GM12878 (cell line): Measurements from ENCODE around the gene FXN. TPM values are rescaled to one million over a fixed set of nuclear protein-coding genes. Genes with fewer than 3 reads are reported as not detected.

Source experiments
- ATAC-seq: fragments of 200-7000 bp; cut with Tn5 transposase; 3 replicates; pipeline ENCODE4 v1.9.1; 2020; ENCODE audit warnings: mild to moderate bottlenecking, moderate library complexity
- BruUV-seq: library from RNA; stranded (reverse); fragments of 400-500 nt; replicated peaks from 2 replicates; lab custom pipeline; 2021; lab: Mats Ljungman, UMichigan
- CTCF ChIA-PET: fragments of 300-600 bp; sonication (Branson Sonifier 250); formaldehyde crosslinking; extraction: SDS; loops from one replicate; lab custom pipeline; 2021; ENCODE audit warnings: inconsistent platforms; lab: Yijun Ruan, JAX
- POLR2A ChIA-PET: fragments of 350-600 bp; formaldehyde crosslinking; extraction: SDS; loops from one replicate; lab custom pipeline; 2021; ENCODE audit warnings: inconsistent platforms; lab: Charles Lee
- RAD21 ChIA-PET: fragments of 300-600 bp; sonication (Branson Sonifier 250); formaldehyde crosslinking; loops from one replicate; lab custom pipeline; 2023; ENCODE audit warnings: antibody characterized with exemption; ENCODE audit not compliant: unreplicated experiment; lab: Charles Lee
- SMC1A ChIA-PET: fragments of 300-600 bp; sonication (Branson Sonifier 250); formaldehyde crosslinking; loops from one replicate; lab custom pipeline; 2023; ENCODE audit not compliant: unreplicated experiment, uncharacterized antibody; lab: Charles Lee
- DNase-seq: peaks from one replicate; pipeline ENCODE4 v3.0.0-alpha.2; 2011; ENCODE audit warnings: low read depth, low spot score
- FAIRE-seq: peaks from 3 replicates; lab custom pipeline; 2011; peaks lifted over from hg19 to GRCh38; lab: Jason Lieb, UNC
- H2AFZ ChIP-seq: 2 replicates; pipeline ENCODE4 v1.6.0; 2011; ENCODE audit warnings: low read depth, low read length, control low read depth; ENCODE audit not compliant: control insufficient read depth
- H3K27ac ChIP-seq: 2 replicates; pipeline ENCODE4 v1.5.1; 2011; ENCODE audit warnings: control low read depth; ENCODE audit not compliant: control insufficient read depth, insufficient read depth
- H3K27me3 ChIP-seq, 2 experiments: replicated peaks in 1 of 2; 2 replicates each; pipeline versions ENCODE4 v1.6.0 to v1.6.1; 2011; ENCODE audit warnings: low read length in 1 of 2; ENCODE audit not compliant: control insufficient read depth in 2 of 2, insufficient read depth in 2 of 2
- H3K36me3 ChIP-seq, 2 experiments: 2 replicates each; pipeline ENCODE4 v1.5.1; 2011; ENCODE audit warnings: low read length in 1 of 2; ENCODE audit not compliant: control insufficient read depth in 2 of 2, insufficient read depth in 2 of 2
- H3K4me1 ChIP-seq: 2 replicates; pipeline ENCODE4 v1.6.1; 2011; ENCODE audit warnings: mild to moderate bottlenecking, low read length, moderate library complexity, mixed read lengths; ENCODE audit not compliant: control insufficient read depth, insufficient read depth
- H3K4me2 ChIP-seq: 2 replicates; pipeline ENCODE4 v1.6.0; 2011; ENCODE audit warnings: control low read depth; ENCODE audit not compliant: control insufficient read depth, insufficient read depth
- H3K4me3 ChIP-seq: fragments of 200-600 bp; sonication (generic); 2 replicates; pipeline ENCODE4 v1.5.1; 2016
- H3K79me2 ChIP-seq: 2 replicates; pipeline ENCODE4 v1.6.0; 2011; ENCODE audit warnings: low read length; ENCODE audit not compliant: control insufficient read depth, insufficient read depth
- H3K9ac ChIP-seq: 2 replicates; pipeline ENCODE4 v1.8.0; 2011; ENCODE audit warnings: low read length, control low read depth, mixed read lengths; ENCODE audit not compliant: control insufficient read depth, insufficient read depth
- H3K9me3 ChIP-seq: replicated peaks from 3 replicates; pipeline ENCODE4 v1.5.1; 2011; ENCODE audit warnings: mild to moderate bottlenecking, low read length; ENCODE audit not compliant: control insufficient read depth, insufficient read depth
- H4K20me1 ChIP-seq: 2 replicates; pipeline ENCODE4 v1.6.0; 2011; ENCODE audit not compliant: control insufficient read depth, insufficient read depth
- CEBPB ChIP-seq, 2 experiments: fragments of 150-350 bp in 1 of 2; IDR thresholded peaks; 2 replicates each; pipeline ENCODE4 v1.6.1; 2012 to 2014; ENCODE audit warnings: low read depth in 2 of 2, low read length in 2 of 2, borderline replicate concordance in 1 of 2, inconsistent platforms in 1 of 2
- CREB1 ChIP-seq: IDR thresholded peaks from 2 replicates; pipeline ENCODE4 v1.6.1; 2012; ENCODE audit warnings: low read depth, mild to moderate bottlenecking, inconsistent platforms
- JUND ChIP-seq: IDR thresholded peaks from 2 replicates; pipeline ENCODE4 v1.6.1; 2012; ENCODE audit warnings: low read depth, mild to moderate bottlenecking, low read length, improper control_type of control experiment, moderate library complexity
- PKNOX1 ChIP-seq: fragments of 450-650 bp; IDR thresholded peaks from 2 replicates; pipeline ENCODE4 v1.6.1; 2016; ENCODE audit warnings: mild to moderate bottlenecking
- SREBF2 ChIP-seq: IDR thresholded peaks from 2 replicates; pipeline ENCODE4 v1.6.1; 2012; ENCODE audit warnings: mild to moderate bottlenecking, low read length
- STAT1 ChIP-seq: fragments of 450-650 bp; conservative IDR thresholded peaks from 2 replicates; pipeline ENCODE4 v1.6.1; 2014; ENCODE audit warnings: antibody characterized with exemption, mild to moderate bottlenecking
- TARDBP ChIP-seq: IDR thresholded peaks from 2 replicates; pipeline ENCODE4 v1.6.1; 2016; ENCODE audit warnings: borderline replicate concordance
- WGBS: methylation state at CpG from one replicate; pipeline ENCODE4 v1.1.6; 2016; ENCODE audit warnings: low lambda C conversion rate; ENCODE audit not compliant: insufficient replicate concordance, insufficient coverage; ENCODE audit errors: missing lambda C conversion rate; 5-methylcytosine and 5-hydroxymethylcytosine counted together
- in situ Hi-C: fragments of 300-500 bp; cut with MboI; formaldehyde crosslinking; loops from 9 replicates; pipeline ENCODE4 v1.14.3; 2018; ENCODE audit warnings: mixed read lengths
- intact Hi-C: fragments of 100-400 bp; cut with micrococcal nuclease; formaldehyde crosslinking; loops from one replicate; pipeline ENCODE4 v1.14.2; 2022; ENCODE audit not compliant: unreplicated experiment
- polyA plus RNA-seq, 11 experiments: library from polyadenylated mRNA; depleted of rRNA in 4 of 11; unstranded in 6 of 11; stranded (reverse) in 5 of 11; fragments of >200 nt; fragmentation: Nextera tagmentation in 4 of 11; fragmentation: Illumina TruSeq in 1 of 11; extraction: Ambion mirVana in 4 of 11; extraction: Trizol in 1 of 11; gene quantifications; 1 replicate in 1 of 11; 2 replicates in 10 of 11; pipeline versions ENCODE4 v1.2.1 to v1.2.3, GENCODE V29; 2011 to 2016; ENCODE audit warnings: inconsistent platforms in 2 of 11, missing spikeins in 2 of 11, low read depth in 1 of 11
- total RNA-seq, 4 experiments: library from RNA; depleted of rRNA in 3 of 4; stranded (reverse); fragments of >200 nt in 3 of 4; fragmentation: Illumina TruSeq in 1 of 4; extraction: Trizol in 1 of 4; gene quantifications; 2 replicates each; pipeline versions ENCODE4 v1.2.1 to v1.2.3, GENCODE V29; 2013 to 2021
- TF ChIP-seq, protein P1 (sequence below): fragments of 450-650 bp; IDR thresholded peaks from 2 replicates; pipeline ENCODE4 v1.6.1; 2017; ENCODE audit warnings: mild to moderate bottlenecking, moderate library complexity
- TF ChIP-seq, protein P2 (sequence below): IDR thresholded peaks from 2 replicates; pipeline ENCODE4 v1.6.1; 2012; ENCODE audit warnings: improper control_type of control experiment, low read depth, low read length; ENCODE audit not compliant: insufficient replicate concordance

Gene FXN
- total and polyA plus RNA-seq, 10 of the 15 experiments (the other 5 are each of a cell fraction or from before 2014, with no cell fraction given): 7.3 to 78.0 (median 23.2) TPM

DNA sequence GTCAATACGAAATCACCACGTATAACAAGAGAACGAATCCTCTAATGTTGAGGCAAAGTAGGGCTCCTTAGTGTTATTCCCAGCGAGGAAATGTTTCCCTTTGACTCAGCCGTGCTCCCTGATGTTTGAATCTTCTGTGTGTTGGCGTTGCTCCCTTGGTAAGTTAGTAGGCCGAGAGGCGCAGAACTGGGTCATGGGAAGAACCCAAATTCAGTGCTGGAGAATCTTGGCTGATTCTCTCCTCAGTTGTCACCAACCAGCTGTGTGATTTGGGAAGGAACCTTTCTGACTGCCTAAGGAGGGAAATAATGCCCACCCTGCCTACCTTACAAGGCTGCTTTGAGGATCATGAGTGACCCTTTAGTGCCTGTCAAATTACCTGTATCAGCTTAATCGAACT is 44.1 kb upstream of the FXN start:
- no peaks in the 10 kb centered on the region for H3K79me2 ChIP-seq
- H3K27ac ChIP-seq: no peak overlapping the region
- ATAC-seq (no peak), FAIRE-seq (no peak), DNase-seq (no peak)
- no TSS peak for BruUV-seq
- ChIA-PET POLR2A (no interaction called here), RAD21 (no interaction called here), CTCF (no interaction called here), SMC1A (no interaction called here)
- H3K4me3 ChIP-seq: no peak overlapping the region
- intact Hi-C loops (no loop called here), in situ Hi-C loops (loop anchor here (10.0 kb wide), 1 partner anchor 287 kb away; the partner anchor contains the start of gene PIP5K1B)
- no peak for TF ChIP-seq SREBF2
- no peak for TF ChIP-seq CEBPB (IDR thresholded peaks at IDR 0.05; ENCODE audit: borderline replicate concordance in 1 of 2, low read depth in 2 of 2, low read length in 2 of 2)
- no peak for TF ChIP-seq STAT1
- TF ChIP-seq JUND: no peak
- TF ChIP-seq, protein P1, sequence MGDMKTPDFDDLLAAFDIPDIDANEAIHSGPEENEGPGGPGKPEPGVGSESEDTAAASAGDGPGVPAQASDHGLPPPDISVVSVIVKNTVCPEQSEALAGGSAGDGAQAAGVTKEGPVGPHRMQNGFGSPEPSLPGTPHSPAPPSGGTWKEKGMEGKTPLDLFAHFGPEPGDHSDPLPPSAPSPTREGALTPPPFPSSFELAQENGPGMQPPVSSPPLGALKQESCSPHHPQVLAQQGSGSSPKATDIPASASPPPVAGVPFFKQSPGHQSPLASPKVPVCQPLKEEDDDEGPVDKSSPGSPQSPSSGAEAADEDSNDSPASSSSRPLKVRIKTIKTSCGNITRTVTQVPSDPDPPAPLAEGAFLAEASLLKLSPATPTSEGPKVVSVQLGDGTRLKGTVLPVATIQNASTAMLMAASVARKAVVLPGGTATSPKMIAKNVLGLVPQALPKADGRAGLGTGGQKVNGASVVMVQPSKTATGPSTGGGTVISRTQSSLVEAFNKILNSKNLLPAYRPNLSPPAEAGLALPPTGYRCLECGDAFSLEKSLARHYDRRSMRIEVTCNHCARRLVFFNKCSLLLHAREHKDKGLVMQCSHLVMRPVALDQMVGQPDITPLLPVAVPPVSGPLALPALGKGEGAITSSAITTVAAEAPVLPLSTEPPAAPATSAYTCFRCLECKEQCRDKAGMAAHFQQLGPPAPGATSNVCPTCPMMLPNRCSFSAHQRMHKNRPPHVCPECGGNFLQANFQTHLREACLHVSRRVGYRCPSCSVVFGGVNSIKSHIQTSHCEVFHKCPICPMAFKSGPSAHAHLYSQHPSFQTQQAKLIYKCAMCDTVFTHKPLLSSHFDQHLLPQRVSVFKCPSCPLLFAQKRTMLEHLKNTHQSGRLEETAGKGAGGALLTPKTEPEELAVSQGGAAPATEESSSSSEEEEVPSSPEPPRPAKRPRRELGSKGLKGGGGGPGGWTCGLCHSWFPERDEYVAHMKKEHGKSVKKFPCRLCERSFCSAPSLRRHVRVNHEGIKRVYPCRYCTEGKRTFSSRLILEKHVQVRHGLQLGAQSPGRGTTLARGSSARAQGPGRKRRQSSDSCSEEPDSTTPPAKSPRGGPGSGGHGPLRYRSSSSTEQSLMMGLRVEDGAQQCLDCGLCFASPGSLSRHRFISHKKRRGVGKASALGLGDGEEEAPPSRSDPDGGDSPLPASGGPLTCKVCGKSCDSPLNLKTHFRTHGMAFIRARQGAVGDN: no peak
- TF ChIP-seq, protein P2, sequence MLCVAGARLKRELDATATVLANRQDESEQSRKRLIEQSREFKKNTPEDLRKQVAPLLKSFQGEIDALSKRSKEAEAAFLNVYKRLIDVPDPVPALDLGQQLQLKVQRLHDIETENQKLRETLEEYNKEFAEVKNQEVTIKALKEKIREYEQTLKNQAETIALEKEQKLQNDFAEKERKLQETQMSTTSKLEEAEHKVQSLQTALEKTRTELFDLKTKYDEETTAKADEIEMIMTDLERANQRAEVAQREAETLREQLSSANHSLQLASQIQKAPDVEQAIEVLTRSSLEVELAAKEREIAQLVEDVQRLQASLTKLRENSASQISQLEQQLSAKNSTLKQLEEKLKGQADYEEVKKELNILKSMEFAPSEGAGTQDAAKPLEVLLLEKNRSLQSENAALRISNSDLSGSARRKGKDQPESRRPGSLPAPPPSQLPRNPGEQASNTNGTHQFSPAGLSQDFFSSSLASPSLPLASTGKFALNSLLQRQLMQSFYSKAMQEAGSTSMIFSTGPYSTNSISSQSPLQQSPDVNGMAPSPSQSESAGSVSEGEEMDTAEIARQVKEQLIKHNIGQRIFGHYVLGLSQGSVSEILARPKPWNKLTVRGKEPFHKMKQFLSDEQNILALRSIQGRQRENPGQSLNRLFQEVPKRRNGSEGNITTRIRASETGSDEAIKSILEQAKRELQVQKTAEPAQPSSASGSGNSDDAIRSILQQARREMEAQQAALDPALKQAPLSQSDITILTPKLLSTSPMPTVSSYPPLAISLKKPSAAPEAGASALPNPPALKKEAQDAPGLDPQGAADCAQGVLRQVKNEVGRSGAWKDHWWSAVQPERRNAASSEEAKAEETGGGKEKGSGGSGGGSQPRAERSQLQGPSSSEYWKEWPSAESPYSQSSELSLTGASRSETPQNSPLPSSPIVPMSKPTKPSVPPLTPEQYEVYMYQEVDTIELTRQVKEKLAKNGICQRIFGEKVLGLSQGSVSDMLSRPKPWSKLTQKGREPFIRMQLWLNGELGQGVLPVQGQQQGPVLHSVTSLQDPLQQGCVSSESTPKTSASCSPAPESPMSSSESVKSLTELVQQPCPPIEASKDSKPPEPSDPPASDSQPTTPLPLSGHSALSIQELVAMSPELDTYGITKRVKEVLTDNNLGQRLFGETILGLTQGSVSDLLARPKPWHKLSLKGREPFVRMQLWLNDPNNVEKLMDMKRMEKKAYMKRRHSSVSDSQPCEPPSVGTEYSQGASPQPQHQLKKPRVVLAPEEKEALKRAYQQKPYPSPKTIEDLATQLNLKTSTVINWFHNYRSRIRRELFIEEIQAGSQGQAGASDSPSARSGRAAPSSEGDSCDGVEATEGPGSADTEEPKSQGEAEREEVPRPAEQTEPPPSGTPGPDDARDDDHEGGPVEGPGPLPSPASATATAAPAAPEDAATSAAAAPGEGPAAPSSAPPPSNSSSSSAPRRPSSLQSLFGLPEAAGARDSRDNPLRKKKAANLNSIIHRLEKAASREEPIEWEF: no peak
- no peak for TF ChIP-seq CREB1
- no peak for TF ChIP-seq TARDBP
- no peak for TF ChIP-seq PKNOX1
- no peaks in the 10 kb centered on the region for H3K36me3 ChIP-seq
- no peak overlapping the region for H3K4me2 ChIP-seq
- no peaks in the 10 kb centered on the region for H3K27me3 ChIP-seq
- no peak overlapping the region for H3K9ac ChIP-seq
- H3K4me1 ChIP-seq: no peaks in the 10 kb centered on the region
- WGBS: 90% methylated on average over 9 of the region's 9 CpGs
- H3K9me3 ChIP-seq: no peaks in the 10 kb centered on the region
- no peak overlapping the region for H2AFZ ChIP-seq
- no peaks in the 10 kb centered on the region for H4K20me1 ChIP-seq
